Measurements from ENCODE around the gene AP1M1. TPM values are rescaled to one million over a fixed set of nuclear protein-coding genes. Genes with fewer than 3 reads are reported as not detected.

Gene AP1M1
- total RNA-seq, 4 donors from 2014 or later = 68.2 to 119 (median 73.5) TPM

DNA sequence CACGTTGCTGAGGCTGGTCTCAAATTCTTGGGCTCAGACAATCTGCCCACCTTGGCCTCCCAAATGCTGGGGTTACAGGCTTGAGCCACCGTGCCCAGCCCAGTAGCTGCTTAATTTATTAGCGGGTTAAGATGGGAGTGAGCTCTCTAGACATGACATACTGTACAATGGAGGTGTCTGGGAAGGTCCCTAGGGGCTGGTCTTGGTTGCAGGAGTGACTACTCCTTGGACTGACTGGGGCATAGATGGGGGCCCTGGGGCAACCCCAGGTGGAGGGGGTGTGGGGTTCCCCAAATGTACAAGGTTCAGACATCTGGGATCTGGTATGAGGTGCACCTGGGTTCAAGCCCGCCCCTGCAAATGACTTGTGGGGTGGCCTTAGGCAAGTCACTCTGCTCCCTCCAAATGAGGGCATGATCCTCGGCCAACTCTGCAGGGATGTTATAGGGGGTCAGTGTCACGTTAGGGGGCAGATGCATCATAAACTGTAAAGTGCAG lies 37.2 kb upstream of the AP1M1 start:
- Histone ChIP-seq H3K4me3 (no peak overlapping the region), H3K4me1 (no peaks in the 10 kb centered on the region), H3K27ac (no peak overlapping the region), H3K36me3 (no peaks in the 10 kb centered on the region), H3K9me3 (no peaks in the 10 kb centered on the region), H3K27me3 (no peaks in the 10 kb centered on the region)
- intact Hi-C loops (cut with DNase I; ENCODE audit: low total_unique reads) (no loop called here), in situ Hi-C loops (cut with MboI; ENCODE audit: low sequenced_read_pairs in 4 of 4) (loop anchor here in 2 of 4 donors (25.0 kb wide), 2 partner anchors 548 to 573 kb away; partner anchors contain the start of gene CYP4F8 (in 1 of the 2))
- ATAC-seq (no peak), DNase-seq (no peak)
- TF ChIP-seq POLR2A (IDR thresholded peaks at IDR 0.05) = no peak
- TF ChIP-seq, protein P1, sequence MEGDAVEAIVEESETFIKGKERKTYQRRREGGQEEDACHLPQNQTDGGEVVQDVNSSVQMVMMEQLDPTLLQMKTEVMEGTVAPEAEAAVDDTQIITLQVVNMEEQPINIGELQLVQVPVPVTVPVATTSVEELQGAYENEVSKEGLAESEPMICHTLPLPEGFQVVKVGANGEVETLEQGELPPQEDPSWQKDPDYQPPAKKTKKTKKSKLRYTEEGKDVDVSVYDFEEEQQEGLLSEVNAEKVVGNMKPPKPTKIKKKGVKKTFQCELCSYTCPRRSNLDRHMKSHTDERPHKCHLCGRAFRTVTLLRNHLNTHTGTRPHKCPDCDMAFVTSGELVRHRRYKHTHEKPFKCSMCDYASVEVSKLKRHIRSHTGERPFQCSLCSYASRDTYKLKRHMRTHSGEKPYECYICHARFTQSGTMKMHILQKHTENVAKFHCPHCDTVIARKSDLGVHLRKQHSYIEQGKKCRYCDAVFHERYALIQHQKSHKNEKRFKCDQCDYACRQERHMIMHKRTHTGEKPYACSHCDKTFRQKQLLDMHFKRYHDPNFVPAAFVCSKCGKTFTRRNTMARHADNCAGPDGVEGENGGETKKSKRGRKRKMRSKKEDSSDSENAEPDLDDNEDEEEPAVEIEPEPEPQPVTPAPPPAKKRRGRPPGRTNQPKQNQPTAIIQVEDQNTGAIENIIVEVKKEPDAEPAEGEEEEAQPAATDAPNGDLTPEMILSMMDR (IDR thresholded peaks at IDR 0.05 in 4 of 5, conservative IDR thresholded peaks at IDR 0.05 in 1 of 5) = no peak

DNA sequence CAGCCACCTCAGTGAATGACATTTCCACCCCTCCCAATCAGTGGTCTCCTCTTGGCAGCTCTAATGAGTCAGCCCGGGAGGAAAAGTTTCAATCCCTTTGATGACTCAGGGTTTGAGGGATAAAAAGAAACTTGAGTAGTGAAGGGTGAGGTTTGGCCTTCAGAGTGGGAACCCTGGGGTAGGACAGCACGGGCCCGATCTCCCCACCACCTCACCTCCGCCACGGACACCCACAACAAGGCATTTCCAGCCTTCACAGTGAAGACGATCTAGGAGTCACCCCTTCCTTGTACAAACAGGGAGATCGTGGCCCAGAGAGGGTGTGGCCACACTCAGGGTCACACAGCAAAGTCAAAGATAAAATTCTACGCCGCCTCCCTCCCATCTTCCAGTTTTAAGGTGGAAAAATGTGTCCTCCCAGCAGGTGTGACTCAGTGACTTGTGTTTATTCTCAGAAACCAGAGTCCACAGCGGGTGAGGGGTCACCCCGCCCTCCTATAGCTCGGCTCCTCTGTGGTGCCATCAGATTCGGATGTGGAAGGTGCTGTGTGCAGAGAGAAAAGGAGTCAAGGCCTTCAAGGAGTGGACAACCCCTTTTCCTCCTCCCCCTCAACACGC lies 36.7 kb upstream of the AP1M1 start:
- TF ChIP-seq POLR2A (IDR thresholded peaks at IDR 0.05) = no peak
- TF ChIP-seq, protein P1 (IDR thresholded peaks at IDR 0.05 in 4 of 5, conservative IDR thresholded peaks at IDR 0.05 in 1 of 5) = no peak
- Histone ChIP-seq H3K27me3 (no peaks in the 10 kb centered on the region), H3K27ac (no peak overlapping the region), H3K4me3 (no peak overlapping the region), H3K4me1 (no peaks in the 10 kb centered on the region), H3K36me3 (no peaks in the 10 kb centered on the region), H3K9me3 (no peaks in the 10 kb centered on the region)
- in situ Hi-C loops (cut with MboI; ENCODE audit: low sequenced_read_pairs in 4 of 4) (loop anchor here in 2 of 4 donors (25.0 kb wide), 2 partner anchors 549 to 574 kb away; partner anchors contain the start of gene CYP4F8 (in 1 of the 2)), intact Hi-C loops (cut with DNase I; ENCODE audit: low total_unique reads) (no loop called here)
- DNase-seq (no peak), ATAC-seq (no peak)

DNA sequence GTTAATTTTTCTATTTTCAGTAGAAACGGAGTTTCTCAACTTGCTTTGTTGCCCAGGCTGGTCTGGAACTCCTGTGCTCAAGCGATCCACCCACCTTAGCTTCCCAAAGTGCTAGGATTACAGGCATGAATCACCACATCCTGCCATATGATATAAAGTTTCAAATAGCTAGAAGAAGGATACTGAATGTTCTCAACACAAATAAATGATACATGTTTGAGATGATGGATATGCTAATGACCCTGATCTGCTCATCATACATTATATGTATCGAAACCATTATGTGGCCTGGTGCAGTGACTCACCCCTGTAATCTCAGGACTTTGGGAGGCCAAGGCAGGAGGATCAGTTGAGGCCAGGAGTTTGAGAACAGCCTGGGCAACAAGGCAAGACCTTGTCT lies 35.9 kb upstream of the AP1M1 start:
- no peak for ATAC-seq
- TF ChIP-seq, protein P1 (IDR thresholded peaks at IDR 0.05 in 4 of 5, conservative IDR thresholded peaks at IDR 0.05 in 1 of 5) = no peak
- no peak for TF ChIP-seq POLR2A (IDR thresholded peaks at IDR 0.05)
- Histone ChIP-seq H3K4me1 (no peaks in the 10 kb centered on the region), H3K9me3 (no peaks in the 10 kb centered on the region), H3K4me3 (no peak overlapping the region), H3K36me3 (no peaks in the 10 kb centered on the region), H3K27ac (no peak overlapping the region), H3K27me3 (no peaks in the 10 kb centered on the region)
- intact Hi-C loops (cut with DNase I; ENCODE audit: low total_unique reads) (no loop called here), in situ Hi-C loops (cut with MboI; ENCODE audit: low sequenced_read_pairs in 4 of 4) (loop anchor here in 2 of 4 donors (25.0 kb wide), 2 partner anchors 550 to 575 kb away; partner anchors contain the start of gene CYP4F8 (in 1 of the 2))
- DNase-seq = no peak

DNA sequence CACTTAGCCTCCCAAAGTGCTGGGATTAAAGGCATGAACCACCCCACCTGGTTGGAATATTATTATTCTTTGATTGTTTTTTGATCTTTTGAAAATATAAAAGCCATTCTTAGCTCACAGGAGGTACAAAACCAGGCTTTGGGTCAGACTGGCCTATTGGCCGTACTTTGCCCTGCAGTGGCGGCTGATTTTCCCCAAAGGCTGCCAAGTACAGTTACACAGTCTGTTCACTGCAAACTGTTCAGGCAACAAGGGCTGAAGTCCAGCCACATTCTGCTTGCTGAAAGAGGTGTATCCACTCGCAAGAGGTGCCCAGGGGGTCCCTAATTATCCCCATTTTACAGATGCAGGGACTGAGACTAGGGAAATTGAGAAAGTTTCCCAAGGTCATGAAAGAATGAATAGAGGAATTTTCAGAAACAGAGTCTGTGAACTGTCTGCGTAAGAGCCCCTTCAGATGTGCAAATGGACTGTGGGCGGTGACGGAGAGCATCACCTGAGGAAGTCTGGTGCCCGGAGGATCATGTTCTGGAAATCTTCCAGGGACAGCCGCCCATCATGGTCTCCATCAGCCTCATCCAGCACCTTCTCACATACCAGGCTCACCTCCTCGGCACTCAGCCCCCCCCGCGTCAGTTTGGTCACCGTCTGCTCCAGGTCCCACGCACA lies 33.4 kb upstream of the AP1M1 start:
- intact Hi-C loops (cut with DNase I; ENCODE audit: low total_unique reads) = no loop called here
- Histone ChIP-seq H3K9me3 (no peaks in the 10 kb centered on the region), H3K4me1 (no peaks in the 10 kb centered on the region), H3K27me3 (no peaks in the 10 kb centered on the region), H3K4me3 (no peak overlapping the region), H3K27ac (no peak overlapping the region), H3K36me3 (no peaks in the 10 kb centered on the region)
- ATAC-seq = no peak
- TF ChIP-seq, protein P1 (IDR thresholded peaks at IDR 0.05 in 4 of 5, conservative IDR thresholded peaks at IDR 0.05 in 1 of 5) = no peak
- no peak for TF ChIP-seq POLR2A (IDR thresholded peaks at IDR 0.05)
- in situ Hi-C loops (cut with MboI; ENCODE audit: low sequenced_read_pairs in 4 of 4) = loop anchor here in 2 of 4 donors (25.0 kb wide), 2 partner anchors 552 to 577 kb away; partner anchors contain the start of gene CYP4F8 (in 1 of the 2)
- DNase-seq = no peak

All from gastrocnemius medialis (tissue), 4 donors.